HG03280 (cell line): ENCODE measurements around the gene ZNF568.

ENCODE experiments used
- ATAC-seq: cut with Tn5 transposase; IDR thresholded peaks from one replicate; pipeline ENCODE4 v1.9.1; 2021; ENCODE audit warnings: mild to moderate bottlenecking, moderate library complexity; ENCODE audit not compliant: unreplicated experiment

Gene ZNF568

DNA sequence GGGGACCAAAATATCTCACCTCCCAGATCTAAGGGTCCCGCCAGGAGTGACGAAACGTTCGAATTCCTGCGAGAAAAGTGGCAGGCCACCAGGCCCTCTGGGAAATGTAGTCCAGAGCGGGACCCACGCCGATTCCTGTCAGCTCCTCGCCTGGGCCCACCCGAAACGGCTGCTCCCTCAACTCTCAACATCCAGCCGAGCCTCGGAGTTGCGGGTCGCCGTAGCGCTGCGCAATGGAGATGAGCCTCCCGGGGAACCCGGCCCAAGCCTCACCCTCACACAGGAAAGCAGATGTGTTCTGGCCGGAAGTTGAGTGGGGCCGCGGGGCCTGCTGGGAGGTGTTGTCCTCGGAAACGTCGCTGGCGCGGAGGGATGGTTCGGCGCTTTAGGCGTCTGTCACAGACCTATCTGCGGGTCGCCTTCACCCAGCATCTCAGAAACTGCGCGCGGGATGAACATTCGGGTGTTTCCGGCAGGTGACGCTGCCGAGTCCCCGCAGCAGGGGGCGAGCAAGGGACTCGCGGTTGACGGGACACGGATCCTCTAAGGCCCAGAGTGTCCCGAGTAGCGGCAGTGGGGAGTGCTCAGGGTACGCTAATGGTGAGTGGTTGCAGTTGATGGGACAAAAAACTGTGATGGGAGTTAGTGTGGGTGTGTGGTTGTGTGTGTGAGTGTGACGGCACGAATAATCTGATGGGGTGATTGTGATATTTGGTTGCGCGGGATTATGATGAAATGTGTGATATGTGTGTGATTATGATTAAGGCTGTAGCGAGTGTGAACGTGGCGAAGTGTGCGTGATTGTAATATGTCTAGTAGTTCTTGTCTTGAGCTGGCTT lies at the start of gene ZNF568, which contains the start of gene ZNF829:
Gene ZNF568 (plus strand): TSS at position 341 of the 839 bp plus-strand sequence. CDS start 6,439 bp downstream, outside the sequence.
Gene ZNF829 (minus strand): TSS at position 300 of the 839 bp plus-strand sequence. CDS start 1,124 bp downstream, outside the sequence.
- peak; percentile 81 for ATAC-seq

DNA sequence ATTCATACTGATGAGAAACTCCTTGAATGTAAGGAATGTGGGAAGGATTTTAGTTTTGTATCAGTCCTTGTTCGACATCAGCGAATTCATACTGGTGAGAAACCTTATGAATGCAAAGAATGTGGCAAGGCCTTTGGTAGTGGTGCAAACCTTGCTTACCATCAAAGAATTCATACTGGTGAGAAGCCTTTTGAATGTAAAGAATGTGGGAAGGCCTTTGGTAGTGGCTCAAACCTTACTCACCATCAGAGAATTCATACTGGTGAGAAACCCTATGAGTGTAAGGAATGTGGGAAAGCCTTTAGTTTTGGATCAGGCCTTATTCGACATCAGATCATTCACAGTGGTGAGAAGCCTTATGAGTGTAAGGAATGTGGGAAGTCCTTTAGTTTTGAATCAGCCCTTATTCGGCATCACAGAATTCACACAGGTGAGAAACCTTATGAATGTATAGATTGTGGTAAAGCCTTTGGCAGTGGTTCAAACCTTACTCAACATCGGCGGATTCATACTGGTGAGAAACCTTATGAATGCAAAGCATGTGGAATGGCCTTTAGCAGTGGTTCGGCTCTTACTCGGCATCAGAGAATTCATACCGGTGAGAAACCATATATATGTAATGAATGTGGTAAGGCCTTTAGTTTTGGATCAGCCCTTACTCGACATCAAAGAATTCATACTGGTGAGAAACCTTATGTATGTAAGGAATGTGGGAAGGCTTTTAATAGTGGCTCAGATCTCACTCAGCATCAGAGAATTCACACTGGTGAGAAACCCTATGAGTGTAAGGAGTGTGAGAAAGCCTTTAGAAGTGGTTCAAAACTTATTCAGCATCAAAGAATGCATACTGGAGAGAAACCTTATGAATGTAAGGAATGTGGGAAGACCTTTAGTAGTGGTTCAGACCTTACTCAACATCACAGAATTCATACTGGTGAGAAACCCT lies 38.9 kb upstream of the ZNF568 start:
- no peak for ATAC-seq

DNA sequence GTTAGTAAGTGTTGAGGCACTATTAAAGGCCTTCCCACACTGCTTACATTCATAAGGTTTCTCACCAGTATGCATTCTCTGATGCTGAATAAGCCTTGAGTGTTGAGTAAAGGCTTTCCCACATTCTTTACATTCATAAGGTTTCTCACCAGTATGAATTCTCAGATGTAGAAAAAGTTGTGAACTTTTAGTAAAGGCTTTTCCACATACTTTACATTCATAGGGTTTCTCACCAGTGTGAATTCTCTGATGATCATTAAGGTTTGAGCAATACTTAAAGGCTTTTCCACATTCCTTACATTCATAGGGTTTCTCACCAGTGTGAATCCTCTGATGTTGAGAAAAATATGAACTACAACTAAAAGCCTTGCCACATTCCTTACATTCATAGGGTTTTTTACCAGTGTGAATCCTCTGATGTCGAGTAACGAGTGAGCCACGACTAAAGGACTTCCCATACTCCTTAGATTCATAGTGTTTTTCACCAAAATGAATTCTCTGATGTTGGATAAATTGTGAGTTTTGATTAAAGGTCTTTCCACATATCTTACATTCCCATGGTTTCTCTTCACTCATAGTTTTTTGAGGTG lies 24.3 kb upstream of the ZNF568 start:
- ATAC-seq, result no peak

DNA sequence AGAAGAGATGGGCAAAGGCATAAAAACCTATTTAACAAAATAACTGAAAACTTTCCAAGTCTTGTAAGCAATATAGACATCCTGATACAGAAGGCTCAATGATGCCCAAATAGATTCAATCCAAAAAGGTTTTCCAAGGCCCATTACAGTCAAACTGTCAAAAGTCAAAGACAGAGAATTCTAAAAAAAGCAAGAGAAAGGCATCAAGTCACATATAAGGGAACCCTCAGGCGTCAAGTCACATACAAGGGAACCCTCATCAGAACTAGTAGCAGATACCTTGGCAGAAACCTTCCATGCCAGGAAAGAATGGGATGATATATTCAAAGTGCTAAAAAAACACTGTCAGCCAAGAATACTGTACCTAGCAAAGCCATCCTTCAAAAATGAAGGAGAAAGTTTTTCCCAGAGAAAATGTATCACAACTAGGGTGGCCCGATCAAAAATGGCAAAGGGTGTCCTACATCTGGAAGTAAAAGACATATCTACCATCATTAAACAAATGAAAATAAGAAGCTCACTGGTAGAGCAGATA lies 21.2 kb upstream of the ZNF568 start:
- no peak for ATAC-seq

DNA sequence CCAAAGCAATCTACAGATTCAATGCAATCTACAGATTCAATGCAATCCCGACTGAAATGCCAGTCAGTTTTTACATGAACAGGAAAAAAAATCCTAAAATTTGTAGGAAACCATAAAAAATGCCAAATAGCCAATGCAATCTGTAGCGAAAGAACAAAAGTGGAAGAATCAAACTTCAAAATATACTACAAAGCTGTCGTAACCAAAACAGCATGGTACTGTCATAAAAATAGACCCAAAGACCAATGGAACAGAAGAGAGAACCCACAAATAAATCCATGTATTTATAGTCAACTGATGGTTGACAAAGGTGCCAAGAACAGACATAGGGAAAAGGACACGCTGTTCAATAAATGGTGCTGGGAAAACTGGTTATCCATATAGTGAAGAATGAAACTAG lies 17.7 kb upstream of the ZNF568 start:
- no peak for ATAC-seq

DNA sequence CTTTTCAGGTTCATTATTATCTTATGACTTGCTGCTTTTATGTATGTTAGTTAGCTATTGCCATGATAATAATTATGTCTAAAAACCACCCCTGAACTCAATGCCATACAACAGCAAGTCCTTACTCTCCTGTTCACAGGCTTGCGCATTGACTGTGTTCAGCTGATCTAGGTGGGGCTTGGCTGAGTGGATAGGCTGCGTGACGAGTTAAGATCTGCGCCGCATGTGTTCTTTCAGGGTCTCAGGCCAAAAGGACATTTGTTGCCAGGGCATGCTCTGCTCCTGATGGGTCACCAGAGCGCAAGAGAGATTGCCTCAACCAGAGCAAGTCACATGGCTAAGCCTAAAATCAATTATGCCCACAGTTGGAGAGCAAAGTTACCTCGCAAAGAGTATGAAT lies 859 bp downstream of the ZNF568 start:
- ATAC-seq, result no peak

DNA sequence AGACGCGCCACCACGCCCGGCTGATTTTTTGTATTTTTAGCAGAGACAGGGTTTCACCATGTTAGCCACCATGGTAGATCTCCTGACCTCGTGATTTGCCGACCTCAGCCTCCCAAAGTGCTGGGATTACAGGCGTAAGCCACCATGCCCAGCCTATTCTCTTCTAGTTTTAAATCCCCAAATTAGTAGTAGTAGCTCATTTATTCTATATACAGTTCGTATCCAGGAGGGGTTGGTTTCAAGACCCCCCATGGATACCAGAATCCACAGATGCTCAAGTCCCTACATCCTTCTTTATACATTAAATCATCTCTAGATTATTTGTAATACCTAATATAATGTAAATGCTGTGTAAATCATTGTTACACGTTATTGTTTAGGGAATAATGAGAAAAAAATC lies 2.0 kb downstream of the ZNF568 start:
- no peak for ATAC-seq

DNA sequence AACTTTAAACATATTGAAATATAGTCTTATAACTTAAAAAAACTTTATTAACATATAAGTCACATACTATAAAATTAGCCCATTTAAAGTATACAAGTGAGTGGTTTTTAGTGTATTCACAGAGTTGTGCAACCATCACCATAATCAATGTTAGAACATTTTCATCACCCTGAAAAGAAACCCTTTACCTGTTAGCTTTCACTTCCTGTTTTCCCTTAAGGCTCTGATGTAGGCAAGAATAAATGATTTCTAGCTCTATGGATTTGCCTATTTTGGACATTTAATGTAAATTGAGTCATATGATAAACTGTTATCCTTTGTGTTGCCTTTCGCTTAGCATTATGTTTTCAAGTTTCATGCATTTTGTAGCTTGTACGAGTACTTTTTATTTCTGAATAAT lies 15.6 kb downstream of the ZNF568 start:
- ATAC-seq, result no peak

DNA sequence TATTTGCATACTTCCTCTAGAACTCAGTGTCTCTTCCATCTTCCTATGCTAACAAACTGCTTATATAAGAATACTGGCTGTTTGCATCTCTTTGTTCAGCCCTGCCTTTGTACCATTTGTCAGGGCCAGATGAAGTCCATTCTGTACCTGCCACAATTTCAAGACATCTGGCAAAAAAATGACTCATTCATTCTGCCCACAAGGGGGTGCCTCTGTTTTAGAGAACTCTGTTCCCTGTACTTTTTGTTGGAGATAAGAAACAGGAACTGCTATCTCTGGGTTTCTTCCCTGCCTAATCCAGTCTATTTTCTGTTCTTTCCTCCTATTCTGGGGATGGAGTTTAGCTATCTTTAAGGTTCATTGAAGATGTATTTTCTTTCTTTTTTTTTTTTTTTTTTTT lies 23.0 kb downstream of the ZNF568 start:
- no peak for ATAC-seq

DNA sequence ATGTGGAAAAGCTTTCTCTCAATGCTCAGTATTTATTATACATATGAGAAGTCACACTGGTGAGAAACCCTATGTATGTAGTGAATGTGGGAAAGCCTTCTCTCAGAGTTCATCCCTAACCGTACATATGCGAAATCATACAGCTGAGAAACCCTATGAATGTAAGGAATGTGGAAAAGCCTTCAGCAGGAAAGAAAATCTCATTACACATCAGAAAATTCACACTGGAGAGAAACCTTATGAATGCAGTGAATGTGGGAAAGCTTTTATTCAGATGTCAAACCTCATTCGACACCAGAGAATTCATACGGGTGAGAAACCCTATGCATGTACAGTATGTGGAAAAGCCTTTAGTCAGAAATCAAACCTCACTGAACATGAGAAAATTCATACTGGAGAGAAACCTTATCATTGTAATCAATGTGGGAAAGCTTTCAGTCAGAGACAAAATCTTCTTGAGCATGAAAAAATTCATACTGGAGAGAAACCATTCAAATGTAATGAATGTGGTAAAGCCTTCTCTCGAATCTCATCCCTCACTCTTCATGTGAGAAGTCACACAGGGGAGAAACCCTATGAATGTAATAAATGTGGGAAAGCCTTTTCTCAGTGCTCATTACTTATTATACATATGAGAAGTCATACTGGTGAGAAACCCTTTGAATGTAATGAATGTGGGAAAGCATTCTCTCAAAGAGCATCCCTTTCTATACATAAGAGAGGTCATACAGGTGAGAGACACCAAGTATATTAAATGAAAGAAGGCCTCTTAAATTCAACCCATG lies 34.4 kb downstream of the ZNF568 start:
- ATAC-seq, result no peak

DNA sequence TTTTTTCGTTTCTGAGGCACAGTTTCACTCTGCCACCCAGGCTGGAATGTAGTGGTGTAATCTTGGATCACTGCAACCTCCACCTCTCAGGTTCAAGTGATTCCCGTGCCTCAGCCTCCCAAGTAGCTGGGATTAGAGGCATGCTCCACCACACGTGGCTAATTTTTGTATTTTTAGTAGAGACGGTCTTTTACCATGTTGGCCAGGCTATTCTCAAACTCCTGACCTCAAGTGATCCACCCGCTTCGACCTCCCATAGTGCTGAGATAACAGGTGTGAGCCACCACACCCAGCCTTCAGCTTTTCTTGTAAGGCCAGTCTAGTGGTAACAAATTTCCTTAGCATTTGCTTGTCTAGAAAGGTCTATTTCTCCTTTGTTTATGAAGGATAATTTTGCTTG lies 46.2 kb downstream of the ZNF568 start:
- no peak for ATAC-seq

DNA sequence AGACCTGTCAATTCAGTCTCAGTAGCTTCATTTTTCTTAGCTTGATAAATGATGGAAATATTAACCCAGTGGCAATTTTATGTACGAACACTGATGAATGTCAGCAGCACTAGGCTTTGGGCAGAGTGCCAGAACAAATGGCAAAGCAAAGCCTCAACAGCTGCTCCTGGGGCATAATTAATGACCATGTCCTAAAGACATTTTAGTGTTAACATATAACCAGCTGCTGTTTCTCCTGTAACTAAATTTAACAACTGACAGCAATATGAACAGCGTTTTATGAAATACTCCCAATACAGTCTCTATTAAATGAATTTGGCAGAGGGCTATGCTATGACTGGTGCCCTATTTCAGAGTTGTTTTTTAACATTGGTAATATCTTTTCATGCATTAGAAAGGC lies 47.1 kb downstream of the ZNF568 start:
- ATAC-seq, result no peak

DNA sequence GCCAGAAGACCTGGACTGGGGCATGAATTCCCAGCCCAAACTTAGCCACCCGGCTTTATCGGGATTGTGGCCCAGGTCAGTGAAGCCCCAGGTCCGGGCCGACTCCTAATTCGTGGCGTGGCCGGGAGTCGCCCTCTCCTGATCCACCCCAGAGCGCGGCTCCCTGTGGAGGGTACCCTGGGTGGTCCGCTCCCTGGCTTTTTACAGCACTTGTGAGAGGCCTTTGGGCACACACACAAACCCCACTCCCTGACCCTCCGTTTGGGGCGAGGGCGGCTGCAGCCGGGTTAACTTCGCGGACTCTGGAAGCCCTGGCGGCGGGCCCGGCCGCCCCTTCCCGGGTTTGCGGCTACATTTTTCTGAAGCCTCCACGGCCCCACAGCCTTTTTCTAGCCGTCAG lies 56.4 kb downstream of the ZNF568 start:
- ATAC-seq, result no peak

DNA sequence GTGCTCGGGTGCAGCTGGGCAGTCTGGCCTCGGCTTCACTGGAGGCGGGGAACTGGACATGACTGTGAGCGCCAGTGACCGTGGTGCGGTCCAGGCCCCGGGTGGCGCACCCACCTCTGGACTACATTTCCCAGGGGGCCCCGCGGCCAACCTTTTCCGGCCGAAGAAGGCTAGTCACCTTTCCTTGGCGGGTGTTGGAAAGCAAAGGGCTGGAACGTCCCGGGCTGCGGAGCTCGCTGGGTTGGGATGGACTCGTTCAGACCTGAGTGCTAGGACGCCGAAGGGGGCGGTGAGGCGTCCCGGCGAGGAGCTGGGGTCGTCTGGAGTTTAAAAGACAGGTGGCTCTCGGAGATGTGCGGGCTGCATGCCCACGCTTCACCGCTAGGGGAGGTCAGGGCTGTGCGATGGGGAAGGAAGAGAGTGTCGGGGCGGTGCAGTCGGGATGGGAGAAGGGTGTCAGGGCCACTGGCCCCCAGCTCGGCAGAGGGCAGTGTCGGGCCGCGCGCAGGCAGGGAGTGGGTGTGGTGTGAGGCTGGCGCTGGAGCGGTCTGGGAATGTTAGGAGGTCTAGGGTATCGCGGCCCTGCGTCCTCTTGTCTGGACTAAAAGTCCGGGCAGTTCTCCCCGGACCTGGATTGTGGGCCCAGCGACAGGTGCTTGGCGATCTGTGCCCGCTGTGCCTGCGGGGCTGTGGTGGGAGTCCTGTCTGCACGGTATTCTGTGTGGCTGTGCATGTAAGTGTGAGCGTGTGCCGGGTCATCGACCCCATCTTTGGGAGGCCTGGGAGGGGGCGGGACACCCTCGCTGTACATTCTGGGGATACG lies 57.1 kb downstream of the ZNF568 start:
- ATAC-seq, result no peak

DNA sequence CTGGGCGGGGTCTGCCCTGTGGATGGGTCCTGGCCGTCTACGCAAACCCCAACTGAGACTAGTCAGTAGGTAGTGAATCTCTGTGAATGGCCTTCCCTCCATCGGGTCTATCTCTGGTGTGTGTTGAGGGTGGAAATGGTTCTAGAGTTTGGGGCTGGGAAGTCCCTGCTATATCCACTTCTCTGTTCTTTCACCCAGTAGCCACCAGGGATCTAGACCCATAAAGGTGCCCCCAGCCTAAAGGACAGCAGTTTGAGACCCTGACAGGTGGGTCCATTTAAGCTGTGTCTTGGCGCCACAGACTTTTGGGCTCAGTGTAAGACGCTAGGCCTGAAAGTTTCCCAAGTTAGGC lies 57.7 kb downstream of the ZNF568 start:
- ATAC-seq, result no peak

DNA sequence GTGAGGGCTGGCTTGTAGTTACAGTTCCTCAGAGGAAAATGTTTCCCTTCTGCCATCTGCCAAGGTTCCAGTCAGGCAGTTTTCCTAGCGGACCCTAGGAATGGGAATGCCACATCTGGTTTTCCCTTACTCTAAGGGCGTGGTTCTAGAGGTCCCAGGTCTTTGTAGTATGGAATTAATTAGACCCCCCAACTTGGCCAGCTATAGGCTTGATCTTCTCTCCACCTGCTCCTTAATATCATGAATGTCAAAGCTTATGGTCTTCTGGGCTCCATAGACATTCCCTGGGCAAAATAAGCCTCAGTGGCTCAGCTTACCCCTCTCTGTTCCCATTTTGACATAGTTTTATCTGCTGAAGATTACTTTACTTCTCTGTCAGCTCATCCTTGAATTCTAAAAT lies 70.0 kb downstream of the ZNF568 start:
- no peak for ATAC-seq

DNA sequence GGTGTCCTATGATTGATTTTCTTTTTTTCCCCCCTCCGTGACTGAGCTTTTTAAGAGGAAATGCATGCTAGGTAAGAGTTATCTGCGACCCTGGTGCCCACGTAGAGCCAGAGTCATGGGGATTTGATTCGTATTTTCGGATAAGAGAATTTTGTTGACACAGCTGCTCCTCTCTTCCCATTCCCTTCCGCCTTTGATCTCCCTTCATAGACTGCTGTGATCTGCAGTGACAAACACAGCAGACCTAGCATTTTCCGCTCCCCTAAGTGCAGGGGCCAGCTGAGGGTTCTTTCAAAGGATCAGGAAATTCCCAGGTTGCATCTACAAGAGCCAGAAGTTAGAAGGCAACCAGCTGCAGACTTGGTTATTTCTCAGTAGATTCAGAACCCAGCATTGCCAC lies 70.5 kb downstream of the ZNF568 start:
- no peak for ATAC-seq

DNA sequence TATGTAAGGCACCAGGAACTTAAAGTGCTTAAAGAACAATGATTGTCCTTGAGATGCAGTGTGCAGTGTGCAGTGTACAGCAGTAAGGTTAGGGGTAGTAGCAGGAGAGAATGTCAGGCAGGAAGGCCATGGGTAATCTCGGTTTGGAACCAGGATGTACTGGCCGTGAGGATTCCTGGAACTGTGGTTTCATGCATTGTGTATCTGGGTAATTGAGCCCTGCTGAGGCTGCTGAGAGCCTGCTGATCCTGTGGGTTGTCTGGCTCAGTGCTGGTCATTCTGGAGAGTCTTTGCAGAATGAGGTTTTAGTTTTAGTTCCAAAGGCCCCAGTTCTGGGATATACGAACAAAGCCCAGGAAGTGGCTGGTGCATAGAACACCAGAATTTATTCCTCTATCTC lies 71.0 kb downstream of the ZNF568 start:
- ATAC-seq, result no peak

DNA sequence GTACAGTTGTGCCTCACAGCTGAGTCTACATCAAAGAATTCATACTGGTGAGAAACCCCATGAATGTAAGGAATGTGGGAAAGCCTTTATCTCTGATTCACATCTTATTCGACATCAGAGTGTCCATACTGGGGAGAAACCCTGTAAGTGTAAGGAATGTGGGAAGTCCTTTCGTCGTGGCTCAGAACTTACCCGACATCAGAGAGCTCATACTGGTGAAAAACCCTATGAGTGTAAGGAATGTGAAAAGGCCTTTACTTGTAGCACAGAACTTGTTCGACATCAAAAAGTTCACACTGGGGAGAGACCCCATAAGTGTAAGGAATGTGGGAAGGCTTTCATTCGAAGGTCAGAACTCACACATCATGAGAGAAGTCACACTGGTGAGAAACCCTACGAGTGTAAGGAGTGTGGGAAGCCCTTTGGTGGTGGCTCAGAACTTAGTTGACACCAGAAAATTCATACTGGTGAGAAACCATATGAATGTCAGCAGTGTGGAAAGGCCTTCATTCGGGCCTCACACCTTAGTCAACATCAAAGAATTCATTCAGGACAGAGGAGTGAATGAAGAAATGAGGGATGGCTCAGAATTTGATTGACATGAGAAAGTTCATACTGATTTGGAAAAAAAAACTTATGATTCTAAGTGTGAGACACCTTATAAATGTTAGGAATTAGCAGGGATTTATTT lies 81.2 kb downstream of the ZNF568 start:
- ATAC-seq, result no peak
